Measurements from ENCODE around the gene LIPM. TPM values are rescaled to one million over a fixed set of nuclear protein-coding genes. Genes with fewer than 3 reads are reported as not detected.

Gene LIPM
- total RNA-seq, 1 donor from 2014 or later: not detected

- TF ChIP-seq CTCF (IDR thresholded peaks at IDR 0.05): no peak
- no peak for DNase-seq
- no peaks in the 10 kb centered on the region for H3K36me3 Mint-ChIP-seq (ENCODE audit: low read depth)
- ATAC-seq (ENCODE audit: low read depth): no peak
- no peaks in the 10 kb centered on the region for H3K9me3 Mint-ChIP-seq
- H3K27me3 Mint-ChIP-seq: no peaks in the 10 kb centered on the region
- peaks cover 4% of the 10 kb centered on the region for H3K4me1 Mint-ChIP-seq
- H3K27ac Mint-ChIP-seq: no peak overlapping the region
- intact Hi-C loops (cut with micrococcal nuclease): no loop called here
- ChIA-PET CTCF (interaction anchor here (0.9 to 1.6 kb wide), 4 partner anchors 18 to 79 kb away, joined by 3 to 7 read pairs (median 3); no protein-coding TSS in a partner anchor), POLR2A (interaction anchor here (1.7 kb wide), 1 partner anchor 48 kb away, joined by 4 read pairs; no protein-coding TSS in a partner anchor)
- H3K4me3 Mint-ChIP-seq: no peak overlapping the region
These were observed 50.8 kb downstream of the LIPM start for GRCh38 chr10:88853155-88853881.

GRCh38 chr10:88854684-88855083 is 52.2 kb downstream of the LIPM start:
- ATAC-seq (ENCODE audit: low read depth) (no peak), DNase-seq (no peak)
- Mint-ChIP-seq H3K27me3 (no peaks in the 10 kb centered on the region), H3K9me3 (no peaks in the 10 kb centered on the region), H3K36me3 (ENCODE audit: low read depth) (no peaks in the 10 kb centered on the region), H3K4me1 (peaks cover 4% of the 10 kb centered on the region), H3K27ac (no peak overlapping the region), H3K4me3 (no peak overlapping the region)
- no peak for TF ChIP-seq CTCF (IDR thresholded peaks at IDR 0.05)
- ChIA-PET CTCF (no interaction called here), POLR2A (no interaction called here)
- intact Hi-C loops (cut with micrococcal nuclease): no loop called here

GRCh38 chr10:88857831-88858230 is 55.3 kb downstream of the LIPM start:
- no peaks in the 10 kb centered on the region for H3K36me3 Mint-ChIP-seq (ENCODE audit: low read depth)

GRCh38 chr10:88858491-88858890 is 56.0 kb downstream of the LIPM start:
- CTCF ChIA-PET: no interaction called here
- no peaks in the 10 kb centered on the region for H3K27me3 Mint-ChIP-seq
- no peak overlapping the region for H3K27ac Mint-ChIP-seq
- TF ChIP-seq CTCF (IDR thresholded peaks at IDR 0.05): no peak
- ATAC-seq (ENCODE audit: low read depth) (no peak), DNase-seq (no peak)
- no peaks in the 10 kb centered on the region for H3K36me3 Mint-ChIP-seq (ENCODE audit: low read depth)
- POLR2A ChIA-PET: no interaction called here
- H3K4me1 Mint-ChIP-seq: peaks cover under 1% of the 10 kb centered on the region
- intact Hi-C loops (cut with micrococcal nuclease): no loop called here
- H3K9me3 Mint-ChIP-seq: no peaks in the 10 kb centered on the region
- H3K4me3 Mint-ChIP-seq: no peak overlapping the region

More at GRCh38 chr10:88857831-88858230, 55.3 kb downstream of the LIPM start:
- ChIA-PET POLR2A (no interaction called here), CTCF (no interaction called here)
- Mint-ChIP-seq H3K4me1 (peaks cover 4% of the 10 kb centered on the region), H3K27me3 (no peaks in the 10 kb centered on the region), H3K27ac (no peak overlapping the region), H3K9me3 (no peaks in the 10 kb centered on the region), H3K4me3 (no peak overlapping the region)
- DNase-seq (no peak), ATAC-seq (ENCODE audit: low read depth) (no peak)
- no peak for TF ChIP-seq CTCF (IDR thresholded peaks at IDR 0.05)
- intact Hi-C loops (cut with micrococcal nuclease): no loop called here

GRCh38 chr10:88861036-88861435 is 58.5 kb downstream of the LIPM start:
- H3K27me3 Mint-ChIP-seq: no peaks in the 10 kb centered on the region
- POLR2A ChIA-PET: no interaction called here
- H3K27ac Mint-ChIP-seq: no peak overlapping the region
- no peaks in the 10 kb centered on the region for H3K36me3 Mint-ChIP-seq (ENCODE audit: low read depth)
- no peaks in the 10 kb centered on the region for H3K4me1 Mint-ChIP-seq
- intact Hi-C loops (cut with micrococcal nuclease): no loop called here
- CTCF ChIA-PET: no interaction called here
- H3K4me3 Mint-ChIP-seq: no peak overlapping the region
- TF ChIP-seq CTCF (IDR thresholded peaks at IDR 0.05): no peak
- no peaks in the 10 kb centered on the region for H3K9me3 Mint-ChIP-seq
- ATAC-seq (ENCODE audit: low read depth) (no peak), DNase-seq (no peak)

Measured in activated B cell treated with CpG ODN at 0.5 μM for 24 hours (primary cell).